Suppressor macrophage treated with lipopolysaccharide for 4 hours (primary cell): Measurements from ENCODE around the gene MPV17L.
"Not testable (repeated sequence)": the region's sequence is repeated elsewhere in the genome, so short reads cannot be mapped to it uniquely, and the experiment has no call there.

Experiments used
- DNase-seq: peaks from one replicate; pipeline ENCODE4 v3.0.0-alpha.2; 2020

The MPV17L gene

GRCh38 chr16:15453296-15453695 is 57.7 kb downstream of the MPV17L start:
- DNase-seq: not testable (repeated sequence)

GRCh38 chr16:15454933-15455332 is 59.4 kb downstream of the MPV17L start:
- DNase-seq: not testable (repeated sequence)

GRCh38 chr16:15457400-15457799 is 61.8 kb downstream of the MPV17L start:
- DNase-seq: no peak

GRCh38 chr16:15457958-15458357 is 62.4 kb downstream of the MPV17L start:
- no peak for DNase-seq

GRCh38 chr16:15459791-15460190 is 64.2 kb downstream of the MPV17L start:
- no peak for DNase-seq

GRCh38 chr16:15460601-15461000 is 65.0 kb downstream of the MPV17L start:
- DNase-seq: no peak

- no peak for DNase-seq
Measured at GRCh38 chr16:15461376-15461775, 65.8 kb downstream of the MPV17L start.
